Measurements from ENCODE around the gene PGAP6.
"Not testable (repeated sequence)": the region's sequence is repeated elsewhere in the genome, so short reads cannot be mapped to it uniquely, and the experiment has no call there.

PGAP6 gene

GRCh38 chr16:351804-352520, 29.8 kb downstream of the PGAP6 start:
- no peak for DNase-seq (ENCODE audit: low read depth, low spot score)

- DNase-seq (ENCODE audit: low read depth, low spot score): no peak
These were observed 31.6 kb downstream of the PGAP6 start for GRCh38 chr16:350203-350602.

DNA sequence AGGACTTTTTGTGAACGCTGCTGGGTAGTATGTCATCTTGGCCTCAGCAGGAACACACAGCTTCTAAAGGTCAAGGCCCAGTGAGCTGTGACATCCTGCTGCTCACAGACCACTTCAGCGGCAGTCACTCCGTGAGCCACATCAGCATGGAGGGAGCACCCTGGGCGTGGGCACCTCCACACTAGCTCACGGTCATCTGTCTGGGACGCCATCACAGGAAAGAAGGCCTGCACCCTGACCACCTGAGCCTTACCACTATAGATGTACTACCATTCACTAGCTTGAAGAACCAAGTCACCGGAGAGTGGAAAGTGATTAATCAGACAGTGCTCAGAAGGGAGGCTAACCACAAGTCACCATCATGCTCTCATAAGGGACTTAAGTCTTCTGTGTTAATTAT, 32.6 kb downstream of the PGAP6 start:
- no peak for DNase-seq (ENCODE audit: low read depth, low spot score)

DNA sequence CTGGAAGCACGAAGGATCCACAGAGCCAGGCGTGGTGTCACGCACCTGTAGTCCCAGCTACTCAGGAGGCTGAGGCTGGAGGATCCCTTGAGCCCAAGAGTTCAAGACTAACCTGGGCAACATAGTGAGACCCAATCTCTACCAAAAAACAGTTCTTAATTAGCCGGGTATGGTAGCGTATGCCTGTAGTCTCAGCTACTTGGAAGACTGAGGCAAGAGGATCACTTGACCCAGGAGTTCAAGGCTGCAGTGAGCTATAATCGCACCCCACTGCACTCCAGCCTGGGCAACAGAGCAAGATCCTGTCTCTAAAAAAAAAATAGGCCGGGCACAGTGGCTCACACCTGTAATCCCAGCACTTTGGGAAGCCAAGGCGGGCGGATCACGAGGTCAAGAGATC, 33.3 kb downstream of the PGAP6 start:
- not testable (repeated sequence) for DNase-seq (ENCODE audit: low read depth, low spot score)

DNA sequence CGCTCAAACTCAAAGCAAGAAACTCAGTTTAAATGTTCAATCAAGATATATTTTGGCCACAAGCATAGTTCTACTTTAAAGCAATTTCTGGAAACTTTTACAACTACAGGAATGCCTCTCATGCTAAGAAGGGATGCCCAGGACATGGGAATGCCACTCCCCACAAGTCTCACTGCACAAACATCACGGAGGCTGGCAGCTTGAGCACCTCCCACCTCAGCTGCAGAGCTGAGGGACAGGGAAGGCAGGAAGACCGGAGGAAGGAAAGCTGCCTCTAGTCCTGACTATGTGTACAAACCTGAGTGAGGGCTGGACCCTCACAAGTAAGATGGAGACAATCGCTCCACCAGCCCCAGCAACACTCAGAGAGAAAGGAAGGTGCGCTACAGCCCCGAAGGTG, 34.6 kb downstream of the PGAP6 start:
- no peak for DNase-seq (ENCODE audit: low read depth, low spot score)

GRCh38 chr16:346587-346986, 35.2 kb downstream of the PGAP6 start:
- no peak for DNase-seq (ENCODE audit: low read depth, low spot score)

- no peak for DNase-seq (ENCODE audit: low read depth, low spot score)
These were observed 36.0 kb downstream of the PGAP6 start for GRCh38 chr16:345772-346171.

DNA sequence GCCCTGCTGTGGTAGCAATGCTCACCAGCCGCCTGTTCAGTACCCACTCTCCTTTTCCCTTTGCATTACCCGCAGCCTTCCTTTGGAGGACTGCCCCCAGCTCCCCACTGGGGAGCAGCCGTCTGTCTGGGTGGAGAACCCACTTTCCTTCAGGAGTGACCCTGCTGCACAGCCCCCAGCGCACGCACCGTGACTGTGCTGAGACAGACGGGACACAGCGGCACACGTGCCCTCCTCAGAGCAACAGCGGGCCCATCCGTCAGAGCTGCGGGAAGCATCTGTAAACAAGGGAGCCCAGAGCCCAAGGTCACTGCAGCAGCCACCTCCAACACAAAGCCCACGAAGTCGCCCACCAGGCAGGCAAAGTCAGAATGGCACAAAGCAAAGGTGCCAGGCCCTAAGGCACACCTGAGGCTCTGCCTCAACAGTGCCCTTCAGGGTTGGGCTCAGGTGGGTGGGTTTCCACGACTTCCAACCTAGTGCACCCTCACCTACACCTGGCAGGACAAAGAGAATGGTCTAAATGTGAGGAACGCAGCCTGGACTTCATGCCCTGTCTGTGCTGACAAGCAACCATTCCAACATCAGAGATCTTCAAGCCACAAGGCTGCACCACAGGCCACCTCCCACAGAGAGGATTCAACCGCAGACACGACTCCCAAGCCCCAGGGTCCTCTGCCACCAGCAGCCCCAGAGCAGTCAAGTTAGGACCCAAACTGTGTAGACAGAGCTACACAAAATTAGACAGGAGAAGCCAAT, 39.1 kb downstream of the PGAP6 start:
- no peak for DNase-seq (ENCODE audit: low read depth, low spot score)

- DNase-seq (ENCODE audit: low read depth, low spot score): not testable (repeated sequence)
These were observed 39.8 kb downstream of the PGAP6 start for GRCh38 chr16:341974-342336.

DNA sequence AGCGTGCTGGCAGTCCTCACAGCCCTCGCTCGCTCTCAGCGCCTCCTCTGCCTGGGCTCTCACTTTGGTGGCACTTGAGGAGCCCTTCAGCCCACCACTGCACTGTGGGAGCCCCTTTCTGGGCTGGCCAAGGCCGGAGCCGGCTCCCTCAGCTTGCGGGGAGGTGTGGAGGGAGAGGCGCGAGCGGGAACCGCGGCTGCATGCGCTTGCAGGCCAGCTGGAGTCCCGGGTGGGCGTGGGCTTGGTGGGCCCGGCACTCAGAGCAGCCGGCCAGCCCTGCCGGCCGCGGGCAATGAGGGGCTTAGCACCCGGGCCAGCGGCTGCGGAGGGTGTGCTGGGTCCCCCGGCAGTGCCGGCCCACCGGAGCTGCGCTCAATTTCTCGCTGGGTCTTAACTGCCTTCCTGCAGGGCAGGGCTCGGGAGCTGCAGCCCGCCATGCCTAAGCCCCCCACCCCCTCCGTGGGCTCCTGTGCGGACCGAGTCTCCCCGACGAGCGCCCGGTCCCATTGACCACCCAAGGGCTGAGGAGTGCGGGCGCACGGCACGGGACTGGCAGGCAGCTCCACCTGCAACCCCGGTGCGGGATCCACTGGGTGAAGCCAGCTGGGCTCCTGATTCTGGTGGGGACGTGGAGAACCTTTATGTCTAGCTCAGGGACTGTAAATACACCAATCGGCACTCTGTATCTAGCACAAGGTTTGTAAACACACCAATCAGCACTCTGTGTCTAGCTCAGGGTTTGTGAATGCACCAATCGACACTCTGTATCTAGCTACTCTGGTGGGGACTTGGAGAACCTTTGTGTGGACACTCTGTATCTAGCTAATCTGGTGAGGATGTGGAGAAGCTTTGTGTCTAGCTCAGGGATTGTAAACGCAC, 40.4 kb downstream of the PGAP6 start:
- DNase-seq (ENCODE audit: low read depth, low spot score): not testable (repeated sequence)

DNA sequence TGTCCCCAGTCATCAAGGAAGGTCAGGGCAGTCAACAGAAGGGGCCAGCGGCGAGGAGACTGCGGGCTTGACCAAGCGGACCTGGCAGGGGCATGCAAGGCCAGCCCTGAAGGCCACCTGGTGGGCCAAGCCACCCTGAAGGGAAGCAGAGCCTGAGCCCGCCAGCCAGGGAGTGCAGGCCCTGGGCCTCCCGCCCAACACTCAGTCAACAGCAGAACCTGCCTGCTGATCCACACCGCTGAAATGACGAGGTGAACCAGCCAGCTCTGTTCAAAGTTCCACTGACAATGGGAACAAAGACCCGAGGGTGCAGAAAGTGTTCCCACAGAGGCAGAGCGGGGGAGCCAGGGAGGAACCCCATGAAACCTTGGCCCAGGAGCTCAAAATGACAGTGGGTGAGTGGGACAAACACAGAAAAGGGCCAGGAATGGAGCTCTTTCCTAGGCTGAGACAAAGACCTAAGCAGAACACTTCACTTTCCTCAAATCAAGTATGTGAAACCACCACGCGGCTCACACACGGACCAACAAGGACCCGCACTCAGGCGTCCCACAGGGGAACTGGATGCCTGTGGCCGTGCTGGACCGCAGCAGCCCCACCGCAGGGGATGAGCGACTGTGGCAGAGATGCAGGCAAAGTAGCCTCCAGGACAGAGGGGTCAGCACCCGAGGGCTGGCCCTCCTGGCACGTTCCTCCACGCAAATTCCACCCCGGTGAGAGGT, 41.2 kb downstream of the PGAP6 start:
- no peak for DNase-seq (ENCODE audit: low read depth, low spot score)

DNA sequence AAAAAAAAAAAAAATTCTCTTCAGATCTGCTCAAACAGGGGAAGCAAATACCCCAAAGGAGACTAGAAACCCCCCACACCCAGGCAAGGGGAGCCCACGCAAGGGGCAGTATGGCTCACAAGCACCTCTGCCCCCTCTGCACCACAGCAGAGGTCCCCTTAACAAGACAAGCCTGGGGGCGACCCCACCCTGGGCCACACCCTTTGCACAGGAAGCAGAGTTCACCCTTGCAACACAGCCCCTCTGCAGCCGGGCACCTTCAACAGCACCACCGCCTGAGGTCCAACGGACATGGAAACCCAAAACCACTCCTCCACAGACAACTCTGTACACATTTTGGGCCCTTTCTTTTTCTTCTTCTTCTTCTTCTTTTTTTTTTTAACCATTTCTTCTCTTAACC, 42.1 kb downstream of the PGAP6 start:
- no peak for DNase-seq (ENCODE audit: low read depth, low spot score)

- no peak for DNase-seq (ENCODE audit: low read depth, low spot score)
These were observed 43.7 kb downstream of the PGAP6 start for GRCh38 chr16:337975-338575.

DNA sequence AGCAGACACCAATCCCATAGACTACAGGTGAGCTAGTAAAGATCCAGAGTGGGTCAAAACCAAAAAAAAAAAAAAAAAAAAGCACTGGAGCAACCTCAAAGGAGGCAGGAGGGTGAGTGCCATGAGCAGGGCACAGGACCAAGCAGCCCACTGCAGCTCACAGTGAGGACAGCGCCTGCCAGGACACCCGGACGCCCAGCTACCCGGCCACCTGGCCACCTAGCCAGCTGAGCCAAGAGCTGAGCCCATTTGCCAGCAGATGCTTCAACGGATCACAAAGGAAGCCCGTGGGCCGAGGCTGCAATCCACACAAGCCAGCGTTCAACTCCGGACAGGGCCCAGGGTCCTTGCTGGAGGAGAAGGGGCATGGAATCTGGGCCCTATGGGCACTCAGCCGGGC, 44.3 kb downstream of the PGAP6 start:
- DNase-seq (ENCODE audit: low read depth, low spot score): no peak

DNA sequence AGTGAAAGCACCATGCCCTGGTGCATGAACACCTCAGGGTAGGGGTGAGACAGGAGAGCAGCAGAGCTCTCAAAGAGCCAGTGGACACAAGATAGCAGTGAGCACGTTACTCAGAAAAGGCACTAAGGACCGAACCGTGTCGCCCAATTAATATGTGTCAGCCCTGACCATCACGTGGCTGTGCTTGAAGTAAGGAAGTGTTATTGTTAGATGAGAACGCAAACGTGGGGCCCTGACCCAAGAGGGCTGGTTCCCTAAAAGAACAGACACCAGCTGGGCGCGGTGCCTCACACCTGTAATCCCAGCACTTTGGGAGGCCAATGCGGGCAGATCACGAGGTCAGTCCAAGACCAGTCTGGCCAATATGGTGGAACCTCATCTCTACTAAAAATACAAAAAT, 45.5 kb downstream of the PGAP6 start:
- no peak for DNase-seq (ENCODE audit: low read depth, low spot score)

DNA sequence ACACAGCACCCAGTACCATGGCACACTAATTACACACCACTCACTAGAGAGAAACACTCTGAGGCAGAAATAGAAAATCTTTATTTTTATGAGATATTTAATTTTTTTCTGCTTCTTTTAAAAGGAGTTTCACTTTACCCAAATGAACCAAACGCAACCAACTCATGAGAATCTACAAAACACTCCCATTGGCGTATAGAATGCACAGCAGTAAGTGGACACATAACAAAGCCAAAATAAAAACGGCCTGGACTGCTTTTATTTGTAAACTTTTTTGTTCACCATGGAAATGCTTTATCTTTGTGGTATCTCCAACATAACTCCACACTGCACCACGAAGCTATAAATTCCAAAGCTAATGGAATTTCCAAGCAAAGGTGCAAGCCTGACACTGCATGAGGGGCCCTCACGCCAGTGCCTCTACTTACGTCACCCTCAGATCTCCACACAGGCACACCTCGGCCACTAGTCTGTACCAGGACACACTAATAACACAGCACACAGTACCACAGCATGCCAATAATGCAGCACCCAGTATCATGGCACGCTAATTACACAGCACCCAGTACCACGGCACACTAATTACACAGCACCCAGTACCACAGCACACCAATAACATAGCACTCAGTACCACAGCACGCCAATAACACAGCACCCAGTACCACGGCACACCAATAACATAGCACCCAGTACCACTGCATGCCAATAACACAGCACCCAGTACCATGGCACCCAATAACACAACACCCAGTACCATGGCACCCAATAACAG, 46.7 kb downstream of the PGAP6 start:
- DNase-seq (ENCODE audit: low read depth, low spot score): not testable (repeated sequence)

GRCh38 chr16:334164-334832, 47.5 kb downstream of the PGAP6 start:
- DNase-seq (ENCODE audit: low read depth, low spot score): not testable (repeated sequence)

DNA sequence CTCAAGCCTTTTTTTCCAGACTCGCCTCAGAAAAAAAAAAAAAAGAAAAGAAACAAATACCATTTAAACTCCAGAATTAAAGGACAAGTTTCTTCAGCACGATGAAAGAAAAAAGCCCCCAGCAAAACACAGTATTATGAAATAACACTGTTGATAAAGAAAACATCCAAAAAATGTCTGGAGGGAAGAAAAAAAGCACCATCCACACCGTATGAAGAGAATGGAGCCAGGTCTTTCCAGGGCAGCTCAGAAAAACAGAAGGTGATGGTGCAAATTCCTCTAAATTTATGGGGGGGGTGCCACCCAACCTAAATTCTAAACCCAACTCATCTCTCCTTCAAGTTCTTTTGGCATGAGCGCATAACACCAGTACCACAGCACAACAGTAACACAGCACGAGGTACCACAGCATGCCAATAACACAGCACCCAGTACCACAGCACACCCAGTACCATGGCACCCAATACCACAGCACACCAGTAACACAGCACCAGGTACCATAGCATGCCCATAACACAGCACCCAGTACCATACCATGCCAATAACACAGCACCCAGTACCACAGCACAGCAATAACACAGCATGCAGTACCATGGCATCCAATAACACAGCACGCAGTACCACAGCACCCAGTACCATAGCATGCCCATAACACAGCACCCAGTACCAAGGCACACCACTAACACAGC, 48.2 kb downstream of the PGAP6 start:
- DNase-seq (ENCODE audit: low read depth, low spot score): no peak

GRCh38 chr16:331181-331814, 50.5 kb downstream of the PGAP6 start:
- DNase-seq (ENCODE audit: low read depth, low spot score): not testable (repeated sequence)
